Mammary epithelial cell (primary cell): ENCODE results near the gene SERPINA6.

Source experiments
- EZH2 ChIP-seq: IDR thresholded peaks from 2 replicates; pipeline ENCODE4 v1.6.1; 2012; ENCODE audit warnings: low read length, inconsistent platforms, borderline replicate concordance
- TF ChIP-seq, protein P1 (sequence below), 2 donors: IDR thresholded peaks in 1 of 2; conservative IDR thresholded peaks in 1 of 2; 2 replicates each; pipeline ENCODE4 v1.5.1; 2011 to 2012; ENCODE audit warnings: inconsistent platforms in 2 of 2, low read length in 2 of 2, mild to moderate bottlenecking in 2 of 2, control low read depth in 1 of 2, low read depth in 1 of 2; ENCODE audit not compliant: insufficient read depth in 1 of 2; ENCODE audit errors: extremely low read depth in 1 of 2

DNA sequence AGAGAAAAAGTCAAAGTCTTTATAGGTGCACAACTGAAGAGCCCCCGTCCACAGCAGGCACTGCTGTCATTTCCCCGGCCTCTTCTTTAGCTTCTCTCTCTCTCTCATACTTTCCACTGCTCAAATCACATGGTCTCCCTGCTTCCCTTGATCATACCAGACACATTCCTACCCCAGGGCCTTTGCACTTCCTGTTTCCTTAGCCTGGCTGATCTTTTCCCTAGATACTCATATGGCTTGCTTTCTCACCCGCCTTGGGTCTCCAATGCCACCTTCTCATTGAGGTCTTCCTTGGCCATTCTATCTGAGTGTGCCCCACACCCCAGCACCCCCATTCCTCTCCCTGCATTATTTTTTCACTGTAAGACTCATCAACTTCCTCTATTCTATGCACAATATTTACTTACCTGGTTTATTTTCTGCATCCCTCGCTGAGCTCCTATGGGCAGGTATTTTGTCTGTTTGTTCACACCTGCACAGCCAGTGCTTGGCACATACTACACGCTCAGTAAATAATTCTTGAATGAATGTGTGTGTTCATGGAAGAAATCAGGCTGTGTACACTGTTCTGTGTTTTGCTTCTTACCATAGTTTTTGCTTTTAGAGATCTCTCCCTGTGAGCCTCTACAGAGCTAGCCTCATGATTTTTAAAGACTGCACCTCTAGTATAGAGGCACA, 33.4 kb upstream of the SERPINA6 start:
- TF ChIP-seq, protein P1, sequence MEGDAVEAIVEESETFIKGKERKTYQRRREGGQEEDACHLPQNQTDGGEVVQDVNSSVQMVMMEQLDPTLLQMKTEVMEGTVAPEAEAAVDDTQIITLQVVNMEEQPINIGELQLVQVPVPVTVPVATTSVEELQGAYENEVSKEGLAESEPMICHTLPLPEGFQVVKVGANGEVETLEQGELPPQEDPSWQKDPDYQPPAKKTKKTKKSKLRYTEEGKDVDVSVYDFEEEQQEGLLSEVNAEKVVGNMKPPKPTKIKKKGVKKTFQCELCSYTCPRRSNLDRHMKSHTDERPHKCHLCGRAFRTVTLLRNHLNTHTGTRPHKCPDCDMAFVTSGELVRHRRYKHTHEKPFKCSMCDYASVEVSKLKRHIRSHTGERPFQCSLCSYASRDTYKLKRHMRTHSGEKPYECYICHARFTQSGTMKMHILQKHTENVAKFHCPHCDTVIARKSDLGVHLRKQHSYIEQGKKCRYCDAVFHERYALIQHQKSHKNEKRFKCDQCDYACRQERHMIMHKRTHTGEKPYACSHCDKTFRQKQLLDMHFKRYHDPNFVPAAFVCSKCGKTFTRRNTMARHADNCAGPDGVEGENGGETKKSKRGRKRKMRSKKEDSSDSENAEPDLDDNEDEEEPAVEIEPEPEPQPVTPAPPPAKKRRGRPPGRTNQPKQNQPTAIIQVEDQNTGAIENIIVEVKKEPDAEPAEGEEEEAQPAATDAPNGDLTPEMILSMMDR (conservative IDR thresholded peaks at IDR 0.05 in 1 of 2, IDR thresholded peaks at IDR 0.05 in 1 of 2; ENCODE audit: extremely low read depth in 1 of 2, insufficient read depth in 1 of 2, low read depth in 1 of 2, low read length in 2 of 2) = no peak
- TF ChIP-seq EZH2 = no peak
